Coronary artery (tissue), 2 donors: Measurements from ENCODE around the gene BRD7.

ENCODE experiments used
- DNase-seq: peaks from one replicate; pipeline ENCODE4 v3.0.0-alpha.2; 2017; ENCODE audit warnings: low spot score
- H3K27ac ChIP-seq, 2 donors: fragments of 200-600 bp; sonication (generic); one replicate each; pipeline ENCODE4 v1.5.1; 2016 to 2019
- H3K4me3 ChIP-seq: fragments of 200-600 bp; sonication (generic); 2 replicates; pipeline ENCODE4 v1.5.1; 2016; ENCODE audit warnings: mild to moderate bottlenecking, moderate library complexity
- TF ChIP-seq, protein P1 (sequence below): fragments of 200-600 bp; sonication (generic); IDR thresholded peaks from one replicate; pipeline ENCODE4 v1.5.1; 2019; ENCODE audit warnings: antibody characterized with exemption

BRD7 gene

DNA sequence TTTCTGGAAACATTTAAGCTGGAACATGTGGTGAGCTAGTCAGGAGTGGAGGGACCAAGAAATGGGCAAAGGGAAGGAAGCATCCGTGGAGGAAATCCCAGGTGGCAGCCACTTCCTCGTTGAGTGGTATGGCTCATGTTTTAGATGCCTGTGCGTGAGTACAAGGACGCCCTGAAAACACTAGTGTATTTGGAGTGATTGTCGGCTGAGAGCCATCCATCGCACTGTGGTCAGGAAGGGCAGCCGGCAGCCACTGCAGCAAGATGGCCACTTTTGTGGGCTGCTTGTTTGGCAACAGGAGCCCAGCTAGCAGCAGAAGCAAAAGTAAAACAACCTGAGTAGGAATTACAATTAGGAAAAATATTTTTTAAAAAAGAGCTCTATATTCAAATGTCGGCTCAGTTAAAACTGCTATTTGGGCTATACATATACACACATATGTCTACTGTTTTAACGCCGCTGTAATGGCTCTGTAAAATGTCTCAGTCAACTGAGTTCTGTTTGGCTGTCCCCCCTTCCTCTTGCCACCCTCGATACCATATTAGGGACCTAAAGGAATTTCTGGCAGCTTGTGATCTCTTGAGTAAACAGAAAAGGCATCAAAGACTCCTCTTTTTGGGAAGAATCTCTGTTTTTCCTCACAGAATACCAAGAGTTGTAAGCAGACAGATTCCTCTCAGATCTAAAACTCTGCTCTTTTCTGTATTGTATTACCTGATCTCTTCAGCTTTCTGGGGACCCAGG is 39.2 kb downstream of the BRD7 start:
- H3K4me3 ChIP-seq = no peak overlapping the region
- no peak for DNase-seq
- H3K27ac ChIP-seq = peak overlapping the region in 1 of 2 donors; percentile 5
- TF ChIP-seq, protein P1, sequence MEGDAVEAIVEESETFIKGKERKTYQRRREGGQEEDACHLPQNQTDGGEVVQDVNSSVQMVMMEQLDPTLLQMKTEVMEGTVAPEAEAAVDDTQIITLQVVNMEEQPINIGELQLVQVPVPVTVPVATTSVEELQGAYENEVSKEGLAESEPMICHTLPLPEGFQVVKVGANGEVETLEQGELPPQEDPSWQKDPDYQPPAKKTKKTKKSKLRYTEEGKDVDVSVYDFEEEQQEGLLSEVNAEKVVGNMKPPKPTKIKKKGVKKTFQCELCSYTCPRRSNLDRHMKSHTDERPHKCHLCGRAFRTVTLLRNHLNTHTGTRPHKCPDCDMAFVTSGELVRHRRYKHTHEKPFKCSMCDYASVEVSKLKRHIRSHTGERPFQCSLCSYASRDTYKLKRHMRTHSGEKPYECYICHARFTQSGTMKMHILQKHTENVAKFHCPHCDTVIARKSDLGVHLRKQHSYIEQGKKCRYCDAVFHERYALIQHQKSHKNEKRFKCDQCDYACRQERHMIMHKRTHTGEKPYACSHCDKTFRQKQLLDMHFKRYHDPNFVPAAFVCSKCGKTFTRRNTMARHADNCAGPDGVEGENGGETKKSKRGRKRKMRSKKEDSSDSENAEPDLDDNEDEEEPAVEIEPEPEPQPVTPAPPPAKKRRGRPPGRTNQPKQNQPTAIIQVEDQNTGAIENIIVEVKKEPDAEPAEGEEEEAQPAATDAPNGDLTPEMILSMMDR = no peak

DNA sequence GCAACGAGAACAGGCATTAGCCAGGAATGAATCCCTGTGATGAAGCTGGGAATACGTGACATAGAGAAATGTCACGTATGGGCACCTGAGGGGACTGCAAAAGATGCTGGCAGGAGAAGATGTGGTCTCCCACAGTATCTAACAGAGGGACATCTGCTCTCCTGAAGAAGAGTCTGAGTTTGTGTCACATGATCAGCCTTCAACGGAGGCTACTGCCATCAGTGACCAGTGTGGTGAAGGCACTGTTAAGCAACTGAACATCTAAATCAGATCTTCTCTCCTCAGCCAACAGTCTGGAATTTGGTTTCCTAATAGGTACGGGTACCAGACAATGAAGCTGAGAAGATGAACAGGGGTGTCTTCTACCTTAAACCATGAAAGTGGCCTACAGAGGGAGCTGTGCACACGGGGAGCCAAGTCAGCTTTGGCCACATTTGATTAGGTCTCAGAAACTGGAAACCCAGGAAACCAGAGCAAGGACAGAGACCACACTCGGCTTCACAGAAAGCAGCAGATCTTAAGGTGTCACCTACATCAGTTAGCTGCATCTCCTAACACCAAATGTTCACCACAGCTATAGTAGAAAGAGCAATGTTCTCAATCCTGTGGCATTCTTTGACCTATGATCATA is 41.8 kb downstream of the BRD7 start:
- TF ChIP-seq, protein P1 = peak; percentile 13
- no peak overlapping the region for H3K27ac ChIP-seq
- no peak overlapping the region for H3K4me3 ChIP-seq
- no peak for DNase-seq

DNA sequence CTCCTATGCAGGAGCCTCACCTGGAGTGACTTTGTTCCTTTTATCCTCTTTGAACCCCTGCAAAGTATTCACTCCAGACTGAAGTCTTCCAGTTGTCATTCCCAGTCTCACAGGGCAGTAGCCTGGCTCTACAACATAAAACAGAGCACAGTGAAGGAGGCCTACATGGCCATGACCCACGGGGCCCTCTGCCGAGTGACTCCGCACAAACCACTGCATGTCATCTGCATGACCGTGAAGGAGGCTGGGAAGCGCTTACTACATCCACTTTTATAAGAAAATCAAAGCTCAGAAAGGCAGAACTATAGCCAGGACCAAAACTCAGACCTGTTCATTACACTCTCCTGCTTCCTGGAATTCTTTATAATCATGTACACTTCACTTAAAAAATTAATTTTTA is 42.5 kb downstream of the BRD7 start:
- no peak overlapping the region for H3K27ac ChIP-seq
- H3K4me3 ChIP-seq = no peak overlapping the region
- TF ChIP-seq, protein P1 = no peak
- no peak for DNase-seq

DNA sequence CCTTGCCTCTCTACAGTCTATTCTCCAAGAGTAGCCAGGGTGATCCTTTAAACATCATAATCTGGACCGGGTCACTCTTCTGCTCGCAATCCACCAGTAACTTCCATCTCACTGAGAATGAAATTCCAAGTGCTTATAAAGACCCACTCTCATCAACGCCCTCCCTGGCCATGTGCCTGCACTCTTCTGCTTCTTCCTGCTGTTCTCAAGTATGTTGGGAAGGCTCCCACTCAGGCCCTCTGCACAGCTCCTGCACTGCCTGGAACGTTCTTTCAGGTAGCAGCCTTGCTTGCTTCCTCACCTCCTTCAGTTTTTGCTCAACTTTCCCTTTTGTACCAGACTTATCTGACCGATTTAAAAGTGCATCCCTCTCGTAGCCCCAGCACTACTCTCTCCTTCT is 44.4 kb downstream of the BRD7 start:
- Histone ChIP-seq H3K4me3 (no peak overlapping the region), H3K27ac (peak overlapping the region in 1 of 2 donors; percentile 6)
- TF ChIP-seq, protein P1 = no peak
- DNase-seq = no peak

DNA sequence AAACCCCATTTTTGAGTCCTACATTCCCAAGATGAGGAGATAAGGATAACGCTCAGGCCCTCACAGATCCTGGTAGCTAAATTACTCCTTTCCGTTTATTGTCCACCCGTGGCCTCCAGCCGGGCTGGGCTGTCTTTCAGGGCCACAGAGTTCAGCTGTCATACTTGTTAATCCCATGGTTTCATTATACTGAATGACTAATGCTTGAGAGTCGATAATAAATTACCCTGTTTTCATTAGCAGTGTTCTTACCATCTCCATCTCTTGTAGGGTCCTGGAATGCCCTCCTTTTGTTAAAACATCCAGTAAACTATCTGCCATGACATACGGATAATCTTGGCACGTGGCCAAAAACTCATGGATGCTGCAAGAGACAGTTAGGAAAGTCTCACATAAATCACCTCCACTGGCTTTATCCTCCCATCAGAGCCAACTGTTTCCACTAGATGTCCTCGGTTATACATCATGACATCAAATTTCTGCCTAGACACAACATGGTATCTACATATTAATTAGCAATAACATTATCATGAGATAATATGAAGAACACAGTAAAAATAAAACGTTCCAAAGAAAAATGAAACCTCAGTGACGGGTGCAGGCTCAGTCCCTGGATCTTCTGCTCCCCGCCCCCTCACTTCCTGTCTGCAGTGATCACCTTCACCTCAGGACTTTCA is 45.3 kb downstream of the BRD7 start:
- no peak overlapping the region for H3K4me3 ChIP-seq
- TF ChIP-seq, protein P1 = no peak
- no peak for DNase-seq
- peak overlapping the region in 1 of 2 donors; percentile 6 for H3K27ac ChIP-seq

DNA sequence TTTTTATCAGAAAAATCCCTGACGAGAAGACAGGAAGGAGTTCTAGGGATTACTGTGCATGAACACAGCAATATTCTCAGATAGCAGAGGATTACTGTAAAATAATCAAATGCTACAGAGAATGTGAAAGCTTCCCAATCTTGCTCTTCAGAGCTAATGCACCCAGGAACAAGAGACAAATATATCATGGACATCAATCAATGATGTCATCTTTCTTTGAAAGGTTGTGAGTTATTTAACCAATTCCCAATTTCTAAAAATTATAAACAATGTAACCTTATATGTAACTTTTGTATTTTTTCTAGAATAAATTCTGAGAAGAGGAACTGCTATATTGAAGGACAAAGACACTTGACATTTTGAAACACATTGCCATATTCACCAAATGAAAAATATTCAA is 46.5 kb downstream of the BRD7 start:
- TF ChIP-seq, protein P1 = no peak
- DNase-seq = no peak
- no peak overlapping the region for H3K27ac ChIP-seq
- H3K4me3 ChIP-seq = no peak overlapping the region
